NK-92 (cell line): ENCODE results near the gene MAZ.
A peak's percentile ranks its signal among the peaks of the same experiment; 100 is the strongest.

ENCODE experiments used
- DNase-seq: peaks from one replicate; lab custom pipeline; 2025; ENCODE audit not compliant: unreplicated experiment; lab: John Stamatoyannopoulos, UW

MAZ gene

DNA sequence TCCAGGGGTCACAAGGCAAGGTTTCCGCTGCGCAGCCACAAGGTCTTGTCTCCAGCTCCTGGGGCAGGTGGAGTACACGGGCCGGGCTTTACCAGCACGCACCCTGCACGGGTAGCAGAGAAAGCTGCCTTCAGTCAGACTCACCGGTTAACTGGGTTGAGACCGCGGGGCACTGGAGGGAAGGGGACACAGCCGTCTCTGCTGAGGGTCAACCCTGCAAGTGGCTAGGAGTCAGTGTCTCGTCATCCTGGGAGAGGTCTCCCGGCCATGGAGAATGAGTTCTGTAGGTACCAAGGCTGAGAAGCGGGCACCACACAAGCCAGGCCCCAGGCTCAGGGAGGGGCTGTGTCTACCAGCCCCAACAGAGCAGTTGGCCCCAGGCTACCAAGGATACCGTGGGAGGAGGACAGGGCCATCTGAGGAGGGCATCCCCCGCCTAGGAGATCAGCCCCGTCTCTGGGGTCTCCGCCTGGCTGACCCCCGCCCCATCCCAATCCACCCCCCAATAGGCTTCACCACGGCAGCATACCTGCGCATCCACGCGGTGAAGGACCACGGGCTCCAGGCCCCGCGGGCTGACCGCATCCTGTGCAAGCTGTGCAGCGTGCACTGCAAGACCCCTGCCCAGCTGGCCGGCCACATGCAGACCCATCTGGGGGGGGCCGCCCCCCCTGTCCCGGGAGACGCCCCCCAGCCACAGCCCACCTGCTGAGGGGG lies 2.9 kb downstream of the MAZ start:
- no peak for DNase-seq

DNA sequence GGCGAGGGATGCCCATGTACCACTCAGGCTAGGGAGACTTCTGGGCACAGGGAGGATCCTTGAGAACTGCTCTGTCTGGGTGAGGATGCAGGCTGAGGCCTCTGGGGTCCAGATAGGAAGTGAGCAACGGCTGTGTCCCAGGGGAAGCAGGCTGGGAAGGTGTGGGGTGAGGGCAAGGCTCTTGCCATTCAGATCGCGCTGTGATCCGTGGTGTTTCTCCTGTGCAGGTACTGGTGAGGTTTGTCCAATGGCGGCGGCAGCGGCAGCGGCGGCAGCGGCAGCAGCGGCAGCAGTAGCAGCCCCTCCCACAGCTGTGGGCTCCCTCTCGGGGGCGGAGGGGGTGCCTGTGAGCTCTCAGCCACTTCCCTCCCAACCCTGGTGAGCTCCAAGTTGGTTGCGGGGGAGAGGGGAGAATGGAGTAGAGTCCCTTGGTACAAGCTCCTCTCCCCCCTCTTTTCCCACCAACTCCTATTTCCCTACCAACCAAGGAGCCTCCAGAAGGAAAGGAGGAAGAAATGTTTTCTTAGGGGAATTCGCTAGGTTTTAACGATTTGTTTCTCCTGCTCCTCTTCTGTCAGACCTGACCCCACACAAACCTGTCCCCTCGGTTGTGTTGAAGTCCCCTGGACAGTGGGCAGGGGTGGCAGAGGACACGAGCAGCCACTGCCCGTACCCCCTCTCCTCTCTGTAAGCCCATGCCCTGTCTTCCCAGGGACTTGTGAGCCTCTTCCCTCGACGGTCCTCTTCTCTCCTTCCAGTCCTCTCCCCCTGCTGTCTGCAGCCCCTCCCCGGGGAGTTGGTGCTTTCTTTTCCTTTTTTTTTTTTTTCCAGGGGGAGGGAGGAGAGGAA lies 3.7 kb downstream of the MAZ start:
- DNase-seq: no peak

DNA sequence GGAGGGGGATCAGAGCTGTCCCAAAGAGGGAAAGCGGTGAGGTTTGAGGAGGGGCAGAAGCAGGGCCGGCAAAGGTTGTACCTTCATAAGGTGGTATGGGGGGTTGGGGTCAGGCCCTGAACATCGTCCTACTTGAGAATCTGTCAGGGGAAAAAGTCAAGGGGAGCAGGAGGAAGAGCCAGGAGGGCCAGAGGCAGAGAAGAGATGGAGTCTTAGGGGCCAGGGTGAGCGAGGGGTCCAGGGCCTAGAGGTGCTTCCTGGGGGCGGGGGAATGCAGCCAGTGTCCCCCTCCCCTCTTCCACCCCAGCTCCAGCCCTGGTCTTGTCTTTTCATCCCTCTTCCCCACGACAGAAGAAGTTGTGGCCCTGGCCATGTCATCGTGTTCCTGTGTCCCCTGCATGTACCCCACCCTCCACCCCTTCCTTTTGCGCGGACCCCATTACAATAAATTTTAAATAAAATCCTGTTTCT lies 4.4 kb downstream of the MAZ start:
- no peak for DNase-seq

DNA sequence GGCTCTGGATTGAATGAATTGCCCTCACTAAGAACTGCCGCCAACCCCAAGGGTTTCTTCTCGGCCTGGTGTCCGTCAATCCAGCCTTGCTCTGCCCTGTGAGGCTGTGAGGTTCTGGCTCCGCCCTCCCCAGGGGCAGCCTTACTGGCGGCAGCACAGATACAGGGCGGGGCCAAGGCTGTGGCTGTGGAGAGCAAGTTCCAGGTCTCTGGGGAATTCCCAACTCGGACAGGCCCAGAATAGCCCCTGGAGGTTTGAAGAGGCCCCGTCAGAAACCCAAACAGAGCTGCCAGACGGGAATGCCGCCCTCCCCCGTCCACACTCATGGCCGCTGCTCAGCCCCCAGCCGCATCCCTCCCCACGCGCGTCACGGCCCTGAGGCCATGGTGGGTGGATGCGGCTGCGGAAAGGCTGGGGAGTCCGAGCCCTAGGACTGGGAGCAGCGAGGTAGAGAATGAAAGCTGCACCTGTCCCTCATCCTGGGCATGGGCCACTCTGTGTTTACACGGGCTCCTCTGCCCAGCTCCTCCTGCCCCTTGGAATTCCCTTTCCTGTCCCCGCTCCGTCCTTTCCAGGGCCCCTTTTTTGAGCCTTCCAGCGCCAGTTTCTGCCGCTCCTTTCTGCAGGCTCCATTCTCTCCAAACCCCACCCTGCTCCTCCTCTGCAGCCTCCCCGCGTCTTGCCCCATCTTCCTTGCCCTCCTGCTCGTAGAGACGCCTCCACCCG lies 5.0 kb downstream of the MAZ start:
- DNase-seq: no peak

DNA sequence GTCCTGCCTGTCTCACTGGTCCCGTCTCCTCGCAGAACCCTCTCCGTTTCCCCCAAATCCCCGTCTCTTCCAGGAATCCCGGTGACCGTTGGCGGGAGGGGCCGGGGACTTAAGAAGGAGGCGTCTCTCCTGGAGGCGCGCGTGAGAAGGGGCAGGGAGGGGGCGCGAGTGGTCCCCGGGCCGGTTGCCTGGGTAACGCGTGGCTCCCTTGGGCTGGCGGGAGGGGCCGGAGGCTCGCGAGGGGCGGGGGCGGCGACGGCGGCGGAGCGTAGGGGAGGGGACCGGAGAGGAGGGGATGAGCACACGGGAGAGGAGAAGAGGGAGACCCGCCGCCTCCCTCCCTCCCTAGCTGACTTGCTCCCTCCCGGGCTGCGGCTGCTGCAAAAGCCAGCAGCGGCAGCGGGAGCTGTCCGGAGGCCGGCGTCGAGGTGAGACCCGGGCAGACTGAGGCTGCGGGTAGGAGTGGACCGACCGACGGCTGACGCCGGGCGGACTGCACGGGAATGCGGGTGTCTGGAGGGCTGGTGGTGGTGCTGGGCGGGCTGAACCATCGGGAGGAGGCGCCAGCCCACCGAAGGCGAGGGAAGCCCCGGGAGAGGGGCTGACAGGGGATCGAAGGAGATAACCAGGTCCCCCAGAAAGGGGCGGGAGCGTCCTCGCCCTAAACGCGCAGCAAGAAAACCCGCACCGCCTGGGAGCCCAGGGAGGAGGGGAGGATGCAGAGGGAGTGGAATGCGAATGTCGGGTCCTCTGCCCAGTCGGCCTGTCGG lies 5.8 kb downstream of the MAZ start, which contains the start of gene PRRT2:
PRRT2 (plus strand) TSS at position 298 of the 770 bp plus-strand sequence. CDS start 862 bp downstream, outside the sequence.
- no peak for DNase-seq

DNA sequence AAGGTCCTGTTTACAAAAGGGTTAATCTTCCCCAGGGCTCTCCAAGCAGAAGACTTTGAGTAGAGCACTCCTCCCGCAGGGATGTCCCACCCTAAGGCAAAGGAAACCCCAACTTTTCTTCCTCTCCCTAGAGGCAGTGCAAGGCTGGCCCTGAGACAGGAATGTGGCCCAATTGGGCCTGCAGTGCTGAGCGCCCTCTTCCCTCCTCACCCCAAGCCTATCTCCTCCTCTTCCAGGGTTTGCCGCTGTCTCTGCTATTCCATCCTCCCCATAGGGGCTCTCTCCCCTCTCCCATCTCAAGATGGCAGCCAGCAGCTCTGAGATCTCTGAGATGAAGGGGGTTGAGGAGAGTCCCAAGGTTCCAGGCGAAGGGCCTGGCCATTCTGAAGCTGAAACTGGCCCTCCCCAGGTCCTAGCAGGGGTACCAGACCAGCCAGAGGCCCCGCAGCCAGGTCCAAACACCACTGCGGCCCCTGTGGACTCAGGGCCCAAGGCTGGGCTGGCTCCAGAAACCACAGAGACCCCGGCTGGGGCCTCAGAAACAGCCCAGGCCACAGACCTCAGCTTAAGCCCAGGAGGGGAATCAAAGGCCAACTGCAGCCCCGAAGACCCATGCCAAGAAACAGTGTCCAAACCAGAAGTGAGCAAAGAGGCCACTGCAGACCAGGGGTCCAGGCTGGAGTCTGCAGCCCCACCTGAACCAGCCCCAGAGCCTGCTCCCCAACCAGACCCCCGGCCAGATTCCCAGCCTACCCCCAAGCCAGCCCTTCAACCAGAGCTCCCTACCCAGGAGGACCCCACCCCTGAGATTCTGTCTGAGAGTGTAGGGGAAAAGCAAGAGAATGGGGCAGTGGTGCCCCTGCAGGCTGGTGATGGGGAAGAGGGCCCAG lies 6.7 kb downstream of the MAZ start:
- no peak for DNase-seq

DNA sequence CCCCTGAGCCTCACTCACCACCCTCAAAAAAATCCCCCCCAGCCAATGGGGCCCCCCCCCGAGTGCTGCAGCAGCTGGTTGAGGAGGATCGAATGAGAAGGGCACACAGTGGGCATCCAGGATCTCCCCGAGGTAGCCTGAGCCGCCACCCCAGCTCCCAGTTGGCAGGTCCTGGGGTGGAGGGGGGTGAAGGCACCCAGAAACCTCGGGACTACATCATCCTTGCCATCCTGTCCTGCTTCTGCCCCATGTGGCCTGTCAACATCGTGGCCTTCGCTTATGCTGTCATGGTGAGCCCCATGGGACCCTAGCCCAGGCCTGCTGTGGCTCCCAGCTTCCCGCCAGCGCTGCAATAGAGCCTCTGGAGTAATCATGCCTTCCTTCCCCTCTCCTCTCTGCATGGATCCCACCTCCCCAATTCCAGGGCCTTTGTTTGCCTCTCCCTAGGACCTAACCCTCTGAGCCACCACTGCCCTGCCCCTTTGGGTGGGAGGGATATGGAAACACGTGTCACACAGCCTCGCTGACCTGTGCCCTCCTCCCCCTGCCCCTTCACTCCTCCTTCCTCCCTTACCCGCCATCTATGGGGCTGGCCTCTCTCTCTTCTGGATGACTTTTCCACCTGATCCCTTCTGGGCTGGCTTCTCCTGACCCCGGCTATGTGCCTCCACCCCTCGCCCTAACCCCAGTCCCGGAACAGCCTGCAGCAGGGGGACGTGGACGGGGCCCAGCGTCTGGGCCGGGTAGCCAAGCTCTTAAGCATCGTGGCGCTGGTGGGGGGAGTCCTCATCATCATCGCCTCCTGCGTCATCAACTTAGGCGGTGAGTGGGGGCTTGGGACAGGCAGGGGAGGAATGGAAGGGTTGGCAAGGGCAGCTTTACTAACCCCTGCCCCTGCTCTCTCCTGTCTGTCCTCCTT lies 7.6 kb downstream of the MAZ start:
- no peak for DNase-seq

DNA sequence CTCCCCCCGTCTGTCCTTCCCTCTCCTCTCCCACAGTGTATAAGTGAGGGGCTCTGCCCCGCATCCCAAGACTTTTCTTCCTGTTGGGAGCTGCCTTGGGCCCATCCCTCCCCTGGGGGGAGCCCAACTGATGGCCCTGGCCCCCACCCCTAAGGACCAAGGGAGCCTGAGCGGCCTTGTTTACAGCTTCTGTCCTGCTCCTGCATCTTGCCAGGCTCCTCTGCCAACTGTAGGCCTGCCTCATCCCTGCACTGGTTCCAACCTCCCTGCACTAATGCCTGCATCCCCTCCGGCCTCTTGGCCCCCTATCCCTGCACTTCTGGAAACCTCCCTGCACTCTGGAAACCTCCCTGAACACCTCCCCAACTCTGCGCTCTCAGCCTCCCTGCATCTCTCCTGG lies 8.3 kb downstream of the MAZ start:
- DNase-seq: no peak

DNA sequence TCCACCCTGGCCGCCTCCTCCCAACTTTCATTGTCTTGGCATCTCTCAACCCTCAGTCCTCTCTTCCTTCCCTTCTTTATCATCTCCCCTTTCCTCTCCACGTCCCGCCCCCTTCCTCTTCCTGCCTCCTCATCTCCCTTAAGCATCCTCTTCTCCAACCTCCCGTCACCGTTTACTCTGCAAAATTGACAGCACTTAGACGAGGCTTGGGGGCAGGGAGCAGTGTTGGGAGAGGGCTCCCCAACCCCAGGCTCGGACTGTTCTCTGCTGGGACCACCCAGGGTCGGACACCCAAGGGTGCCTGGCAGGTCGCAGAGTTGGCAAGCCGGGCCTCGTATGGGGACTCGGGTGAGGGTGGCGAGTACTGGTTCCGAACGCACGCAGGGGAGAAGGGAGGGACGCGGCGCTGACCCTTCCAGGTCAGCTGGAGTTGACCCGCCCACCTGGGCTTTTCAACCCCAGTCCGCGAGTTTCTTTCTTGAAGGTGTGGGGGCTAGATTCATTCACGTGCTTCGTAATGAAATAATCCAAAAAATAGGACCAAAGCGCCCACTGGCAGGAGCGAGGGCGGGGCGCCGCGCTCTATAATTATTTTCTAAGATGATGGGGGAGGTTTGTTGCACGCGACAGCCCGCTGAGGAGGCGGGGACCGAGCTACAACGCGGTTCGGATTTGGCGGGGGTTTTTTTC lies 8.8 kb downstream of the MAZ start:
- no peak for DNase-seq

DNA sequence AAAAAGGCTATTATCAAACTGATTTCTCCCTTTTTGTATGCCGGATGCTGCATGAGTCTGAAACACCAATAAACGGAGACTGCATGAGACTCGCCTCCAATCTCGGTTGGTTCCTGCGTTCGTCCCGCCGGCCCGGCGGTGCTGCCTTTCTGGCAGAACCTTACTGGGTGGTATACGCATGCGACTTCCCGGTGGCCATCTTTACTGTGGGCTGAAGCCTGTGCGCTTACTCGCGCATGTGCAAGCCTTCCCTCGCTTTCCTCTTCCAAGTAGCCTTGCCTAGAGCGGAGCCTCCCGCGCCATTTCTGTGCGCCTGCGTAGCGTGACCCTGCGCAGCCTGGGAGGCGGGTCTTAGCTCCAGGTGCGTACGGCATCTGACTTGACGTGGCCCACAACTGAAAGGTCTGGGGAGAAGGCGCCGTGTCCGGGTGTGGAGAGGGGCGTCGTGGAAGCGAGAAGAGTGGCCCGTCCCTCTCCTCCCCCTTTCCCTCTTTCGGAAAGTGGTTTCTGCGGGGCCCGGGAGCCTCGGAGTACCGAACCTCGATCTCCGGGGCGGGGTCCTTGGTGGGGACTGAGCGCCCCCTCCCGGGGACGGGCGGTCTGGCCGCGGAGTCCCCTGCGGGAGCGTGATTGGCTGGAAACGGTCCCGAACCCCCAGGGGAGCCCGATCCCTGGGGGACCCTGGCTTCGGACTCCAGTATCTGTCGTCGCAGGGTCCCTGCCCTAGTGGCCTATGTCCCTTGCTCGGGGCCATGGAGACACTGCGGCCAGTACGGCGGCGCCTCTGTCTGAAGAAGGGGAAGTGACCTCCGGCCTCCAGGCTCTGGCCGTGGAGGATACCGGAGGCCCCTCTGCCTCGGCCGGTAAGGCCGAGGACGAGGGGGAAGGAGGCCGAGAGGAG lies 9.7 kb downstream of the MAZ start, which contains the start of gene PAGR1:
PAGR1 (plus strand) TSS at position 360 of the 901 bp plus-strand sequence; CDS start at position 734, 374 bp downstream.
- DNase-seq: peak; percentile 83

DNA sequence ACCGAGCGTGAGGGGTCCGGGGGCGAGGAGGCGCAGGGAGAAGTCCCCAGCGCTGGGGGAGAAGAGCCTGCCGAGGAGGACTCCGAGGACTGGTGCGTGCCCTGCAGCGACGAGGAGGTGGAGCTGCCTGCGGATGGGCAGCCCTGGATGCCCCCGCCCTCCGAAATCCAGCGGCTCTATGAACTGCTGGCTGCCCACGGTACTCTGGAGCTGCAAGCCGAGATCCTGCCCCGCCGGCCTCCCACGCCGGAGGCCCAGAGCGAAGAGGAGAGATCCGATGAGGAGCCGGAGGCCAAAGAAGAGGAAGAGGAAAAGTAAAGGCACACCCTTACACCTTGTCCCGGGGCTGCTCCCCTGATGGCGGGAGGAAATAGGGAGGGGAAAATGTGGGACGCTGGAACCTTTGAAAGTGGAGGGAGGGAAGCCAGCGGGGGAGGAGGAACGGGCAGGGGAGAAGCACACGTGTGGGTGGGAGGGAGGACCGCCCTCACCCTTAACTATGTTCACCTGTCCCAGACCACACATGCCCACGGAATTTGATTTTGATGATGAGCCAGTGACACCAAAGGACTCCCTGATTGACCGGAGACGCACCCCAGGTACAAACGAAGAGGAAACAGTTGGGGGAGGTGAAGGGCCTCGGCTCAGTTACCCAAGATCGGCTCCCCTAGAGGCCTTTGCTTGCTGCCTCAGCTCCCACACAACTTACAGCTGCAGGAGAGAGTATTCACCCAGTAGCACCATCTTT lies 10.5 kb downstream of the MAZ start:
- DNase-seq: no peak

DNA sequence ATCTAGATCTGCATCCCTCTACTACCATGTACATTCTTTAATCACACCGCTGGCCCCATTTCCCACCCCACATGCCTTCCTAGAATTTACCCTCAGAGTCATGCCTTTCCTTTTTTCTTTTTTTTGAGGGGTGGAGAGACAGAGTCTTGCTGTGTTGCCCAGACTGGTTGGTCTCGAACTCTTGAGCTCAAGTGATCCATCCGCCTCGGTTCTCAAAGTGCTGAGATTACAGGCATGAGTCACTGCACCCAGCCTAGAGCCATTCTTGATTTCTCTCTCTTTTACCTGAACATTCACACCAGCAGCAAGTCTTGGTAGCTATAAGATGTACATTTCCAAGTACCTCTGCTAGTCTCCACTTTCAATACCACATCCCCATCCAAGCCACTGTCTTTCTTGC lies 11.8 kb downstream of the MAZ start:
- DNase-seq: no peak

DNA sequence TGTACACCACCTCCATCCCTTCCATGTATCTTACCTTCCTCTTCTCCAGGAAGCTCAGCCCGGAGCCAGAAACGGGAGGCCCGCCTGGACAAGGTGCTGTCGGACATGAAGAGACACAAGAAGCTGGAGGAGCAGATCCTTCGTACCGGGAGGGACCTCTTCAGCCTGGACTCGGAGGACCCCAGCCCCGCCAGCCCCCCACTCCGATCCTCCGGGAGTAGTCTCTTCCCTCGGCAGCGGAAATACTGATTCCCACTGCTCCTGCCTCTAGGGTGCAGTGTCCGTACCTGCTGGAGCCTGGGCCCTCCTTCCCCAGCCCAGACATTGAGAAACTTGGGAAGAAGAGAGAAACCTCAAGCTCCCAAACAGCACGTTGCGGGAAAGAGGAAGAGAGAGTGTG lies 13.2 kb downstream of the MAZ start:
- no peak for DNase-seq

DNA sequence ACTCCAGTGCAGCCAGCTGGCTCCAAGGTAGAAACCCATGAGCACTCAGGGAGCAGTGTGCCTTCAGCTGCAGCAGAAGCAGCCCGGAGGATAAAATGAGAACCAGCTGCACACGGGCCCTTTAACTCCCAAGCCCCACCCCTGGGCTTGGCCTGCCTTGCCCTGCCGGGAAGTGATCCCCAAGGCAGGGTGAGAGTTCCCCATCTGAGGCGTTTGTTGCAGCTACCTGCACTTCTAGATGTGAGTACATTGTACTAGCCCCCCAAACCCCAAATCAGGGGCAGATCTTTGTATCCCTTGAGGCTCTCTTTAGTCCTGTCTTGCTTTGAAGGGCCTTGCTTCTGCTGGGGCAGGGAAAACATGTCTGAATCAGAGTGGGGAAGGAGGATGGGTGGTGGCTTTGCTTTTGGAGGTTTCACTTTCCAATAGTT lies 14.0 kb downstream of the MAZ start, which contains the start of gene MVP:
MVP (plus strand) TSS at position 192 of the 431 bp plus-strand sequence. CDS start 10,088 bp downstream, outside the sequence.
- DNase-seq: no peak

DNA sequence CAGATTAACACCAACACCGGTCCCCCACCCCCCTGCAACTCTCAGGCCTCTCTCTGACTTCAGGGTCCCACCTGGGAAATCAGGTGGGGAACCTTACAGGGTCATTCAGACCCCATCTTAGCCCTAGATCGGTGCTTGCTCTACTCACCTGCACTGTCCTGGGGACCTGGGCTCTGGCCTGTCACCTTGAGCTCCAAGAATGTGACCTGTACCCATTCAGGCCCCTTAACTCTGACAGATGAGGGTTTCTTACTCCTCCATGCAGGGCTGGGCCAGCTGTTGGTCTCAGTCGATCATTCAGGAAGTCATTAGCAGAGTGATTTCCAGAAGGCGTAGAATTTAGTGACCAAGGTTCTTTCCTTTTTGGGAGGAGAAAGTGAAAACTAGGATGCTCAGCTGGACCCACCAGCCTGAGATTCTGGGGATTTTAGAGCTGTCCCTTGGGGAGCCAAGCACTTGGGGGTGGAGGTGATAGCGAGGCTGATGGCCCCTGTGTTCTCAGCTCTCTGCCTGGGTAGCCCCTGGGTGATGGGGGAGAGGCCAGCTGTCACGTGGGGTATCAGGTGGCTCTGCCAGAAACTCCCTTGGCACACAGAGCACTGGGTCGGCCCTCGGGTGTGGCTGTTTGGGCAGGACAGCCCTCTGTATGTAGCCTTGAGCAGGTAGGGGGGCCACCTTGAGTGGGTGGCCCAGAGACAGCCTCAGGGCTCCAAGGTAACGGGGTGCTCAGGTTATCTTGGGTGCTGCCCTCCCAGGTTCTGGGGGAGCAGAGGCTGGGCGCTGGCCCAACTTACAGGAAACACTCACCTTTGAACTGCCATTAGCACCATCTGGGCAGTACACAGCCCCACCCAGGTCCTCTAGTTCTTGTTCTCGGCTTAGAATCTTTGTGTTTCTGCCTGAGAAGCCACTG lies 14.7 kb downstream of the MAZ start:
- no peak for DNase-seq
